ENCODE data around the gene CCDC85C. TPM values are rescaled to one million over a fixed set of nuclear protein-coding genes. Genes with fewer than 3 reads are reported as not detected.

CCDC85C gene
- total and polyA plus RNA-seq, 2 of the 4 experiments (the other 2 are of a cell fraction), result 16.0 to 19.0 TPM

DNA sequence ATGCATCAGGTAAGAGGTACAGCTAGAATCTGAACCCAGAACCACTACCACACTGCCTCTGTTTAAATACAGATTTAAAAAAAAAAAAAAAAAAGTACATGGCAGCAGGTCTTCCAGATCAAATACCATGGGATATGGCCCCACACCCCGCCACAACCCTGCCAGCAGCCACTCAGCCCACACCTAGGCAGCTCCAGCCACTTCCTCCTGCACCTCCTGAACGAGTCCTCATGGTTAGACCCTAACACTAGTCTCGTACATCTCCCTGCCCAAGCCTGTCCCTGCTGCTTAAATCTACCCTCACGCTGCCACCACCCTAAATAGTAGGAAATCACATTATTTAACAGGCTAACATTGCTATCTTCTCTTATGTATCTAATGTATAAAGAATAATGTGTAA, 135.9 kb downstream of the CCDC85C start:
- 60% methylated on average over 2 of the region's 4 CpGs; no CpG with 5 or more reads in 1 of the 2 experiments for WGBS, 2 experiments (ENCODE audit: extremely low coverage in 2 of 2, insufficient read length in 1 of 2)
- H4K20me1 ChIP-seq (ENCODE audit: insufficient read depth, low read length), result peaks cover 50% of the 10 kb centered on the region
- no TSS peak for BruUV-seq (replicated peaks)
- ATAC-seq (ENCODE audit: low read depth) (no peak), DNase-seq (no peak)
- no peak overlapping the region for H2BK120ac ChIP-seq (ENCODE audit: low read depth, low read length)
- H3K4me2 ChIP-seq (ENCODE audit: low read depth, low read length), result no peak overlapping the region
- POLR2A ChIA-PET (ENCODE audit: unreplicated experiment), result no interaction called here
- 0 out of 2 replicates have a peak overlapping the region, but pooled peaks have one; percentile 12 for H2AK5ac ChIP-seq (ENCODE audit: low read depth, low read length)
- CTCF ChIA-PET, result interaction anchor here (0.6 to 0.7 kb wide), 2 partner anchors 8 to 13 kb away, joined by 3 read pairs; partner anchors contain the start of gene CCNK
- H3K79me1 ChIP-seq (ENCODE audit: low read depth in 1 of 2, low read length in 2 of 2), result peaks cover 32 to 71% of the 10 kb centered on the region in 2 experiments
- no peak overlapping the region for H2BK20ac ChIP-seq (ENCODE audit: low read depth, low read length)
- TF ChIP-seq, protein P1, sequence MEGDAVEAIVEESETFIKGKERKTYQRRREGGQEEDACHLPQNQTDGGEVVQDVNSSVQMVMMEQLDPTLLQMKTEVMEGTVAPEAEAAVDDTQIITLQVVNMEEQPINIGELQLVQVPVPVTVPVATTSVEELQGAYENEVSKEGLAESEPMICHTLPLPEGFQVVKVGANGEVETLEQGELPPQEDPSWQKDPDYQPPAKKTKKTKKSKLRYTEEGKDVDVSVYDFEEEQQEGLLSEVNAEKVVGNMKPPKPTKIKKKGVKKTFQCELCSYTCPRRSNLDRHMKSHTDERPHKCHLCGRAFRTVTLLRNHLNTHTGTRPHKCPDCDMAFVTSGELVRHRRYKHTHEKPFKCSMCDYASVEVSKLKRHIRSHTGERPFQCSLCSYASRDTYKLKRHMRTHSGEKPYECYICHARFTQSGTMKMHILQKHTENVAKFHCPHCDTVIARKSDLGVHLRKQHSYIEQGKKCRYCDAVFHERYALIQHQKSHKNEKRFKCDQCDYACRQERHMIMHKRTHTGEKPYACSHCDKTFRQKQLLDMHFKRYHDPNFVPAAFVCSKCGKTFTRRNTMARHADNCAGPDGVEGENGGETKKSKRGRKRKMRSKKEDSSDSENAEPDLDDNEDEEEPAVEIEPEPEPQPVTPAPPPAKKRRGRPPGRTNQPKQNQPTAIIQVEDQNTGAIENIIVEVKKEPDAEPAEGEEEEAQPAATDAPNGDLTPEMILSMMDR (conservative IDR thresholded peaks at IDR 0.05; ENCODE audit: low read depth, low read length), result no peak
- no peak for TF ChIP-seq RCOR1 (IDR thresholded peaks at IDR 0.05; ENCODE audit: insufficient replicate concordance, low read length)
- TF ChIP-seq, protein P2, sequence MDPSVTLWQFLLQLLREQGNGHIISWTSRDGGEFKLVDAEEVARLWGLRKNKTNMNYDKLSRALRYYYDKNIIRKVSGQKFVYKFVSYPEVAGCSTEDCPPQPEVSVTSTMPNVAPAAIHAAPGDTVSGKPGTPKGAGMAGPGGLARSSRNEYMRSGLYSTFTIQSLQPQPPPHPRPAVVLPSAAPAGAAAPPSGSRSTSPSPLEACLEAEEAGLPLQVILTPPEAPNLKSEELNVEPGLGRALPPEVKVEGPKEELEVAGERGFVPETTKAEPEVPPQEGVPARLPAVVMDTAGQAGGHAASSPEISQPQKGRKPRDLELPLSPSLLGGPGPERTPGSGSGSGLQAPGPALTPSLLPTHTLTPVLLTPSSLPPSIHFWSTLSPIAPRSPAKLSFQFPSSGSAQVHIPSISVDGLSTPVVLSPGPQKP (IDR thresholded peaks at IDR 0.05; ENCODE audit: borderline replicate concordance, low read depth, low read length), result no peak
- no peak for TF ChIP-seq RFX5 (IDR thresholded peaks at IDR 0.05; ENCODE audit: low read depth, low read length)
- TF ChIP-seq MAFK (IDR thresholded peaks at IDR 0.05; ENCODE audit: low read depth, low read length), result no peak
- TF ChIP-seq, protein P3, sequence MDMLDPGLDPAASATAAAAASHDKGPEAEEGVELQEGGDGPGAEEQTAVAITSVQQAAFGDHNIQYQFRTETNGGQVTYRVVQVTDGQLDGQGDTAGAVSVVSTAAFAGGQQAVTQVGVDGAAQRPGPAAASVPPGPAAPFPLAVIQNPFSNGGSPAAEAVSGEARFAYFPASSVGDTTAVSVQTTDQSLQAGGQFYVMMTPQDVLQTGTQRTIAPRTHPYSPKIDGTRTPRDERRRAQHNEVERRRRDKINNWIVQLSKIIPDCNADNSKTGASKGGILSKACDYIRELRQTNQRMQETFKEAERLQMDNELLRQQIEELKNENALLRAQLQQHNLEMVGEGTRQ (IDR thresholded peaks at IDR 0.05; ENCODE audit: low read depth, low read length), result no peak
- TF ChIP-seq MXI1 (IDR thresholded peaks at IDR 0.05; ENCODE audit: borderline replicate concordance, low read depth, low read length), result no peak
- TF ChIP-seq BHLHE40 (IDR thresholded peaks at IDR 0.05; ENCODE audit: low read depth, low read length), result no peak
- no peak for TF ChIP-seq CEBPB (IDR thresholded peaks at IDR 0.05; ENCODE audit: low read depth, low read length)
- TF ChIP-seq SMC3 (IDR thresholded peaks at IDR 0.05; ENCODE audit: low read depth, low read length), result no peak
- TF ChIP-seq MAZ (IDR thresholded peaks at IDR 0.05; ENCODE audit: borderline replicate concordance, low read depth, low read length), result no peak
- TF ChIP-seq POLR2A (IDR thresholded peaks at IDR 0.05; ENCODE audit: low read depth, low read length), result no peak
- no peak overlapping the region for H2BK15ac ChIP-seq (ENCODE audit: low read depth, low read length)
- H3K9me1 ChIP-seq (ENCODE audit: insufficient read depth, low read length), result peaks cover 18% of the 10 kb centered on the region; the same call in 1 of the 2 replicates
- no peak overlapping the region for H4K91ac ChIP-seq (ENCODE audit: insufficient read depth, low read depth, low read length)
- H2AFZ ChIP-seq (replicated peaks; ENCODE audit: low read length, poor library complexity), result no peak overlapping the region
- H3K4ac ChIP-seq (ENCODE audit: low read depth, low read length), result no peak overlapping the region
- peaks cover 10% of the 10 kb centered on the region for H3K36me3 ChIP-seq (ENCODE audit: control insufficient read depth, insufficient read depth, low read length)
- H3K9me3 ChIP-seq (ENCODE audit: control insufficient read depth, insufficient read depth, low read length), result no peaks in the 10 kb centered on the region
- no peaks in the 10 kb centered on the region for H3K27me3 ChIP-seq (ENCODE audit: control insufficient read depth, insufficient read depth, low read length)
- intact Hi-C loops (cut with micrococcal nuclease), result no loop called here
- H3K9ac ChIP-seq (ENCODE audit: low read depth, low read length), result no peak overlapping the region
- peaks cover under 1% of the 10 kb centered on the region for H3K4me1 ChIP-seq (ENCODE audit: control insufficient read depth, insufficient read depth, low read length)
- no peak overlapping the region for H3K27ac ChIP-seq (ENCODE audit: insufficient read depth, low read length)
- in situ Hi-C loops (cut with MboI; ENCODE audit: low sequenced_read_pairs), result no loop called here
- no peak overlapping the region for H2AK9ac ChIP-seq (replicated peaks; ENCODE audit: low read depth, low read length, poor library complexity)
- H4K5ac ChIP-seq (ENCODE audit: low read depth, low read length), result no peak overlapping the region
- H3K18ac ChIP-seq (ENCODE audit: low read depth, low read length), result no peak overlapping the region
- H2BK5ac ChIP-seq (ENCODE audit: low read depth, low read length, poor library complexity, severe bottlenecking), result no peak overlapping the region
- dilution Hi-C loops (cut with HindIII; ENCODE audit: low sequenced_read_pairs, unreplicated experiment), result no loop called here
- H3K56ac ChIP-seq (ENCODE audit: extremely low read depth, insufficient read depth, low read length), result no peak overlapping the region
- H3K14ac ChIP-seq (replicated peaks; ENCODE audit: low read depth, low read length), result no peak overlapping the region
- no peak overlapping the region for H3K4me3 ChIP-seq (ENCODE audit: insufficient read depth, low read depth, low read length)
- H4K8ac ChIP-seq (ENCODE audit: low read depth in 2 of 2, low read length in 2 of 2), result no peak overlapping the region
- H3K23ac ChIP-seq (ENCODE audit: low read depth, low read length), result no peak overlapping the region
